GM12874 (cell line): ENCODE measurements around the gene CDK17.

Source experiments
- TF ChIP-seq, protein P1 (sequence below): IDR thresholded peaks from 2 replicates; pipeline ENCODE4 v1.5.1; 2011; ENCODE audit warnings: low read depth, mild to moderate bottlenecking, control low read depth, low read length, moderate library complexity; ENCODE audit not compliant: insufficient read depth

The CDK17 gene

DNA sequence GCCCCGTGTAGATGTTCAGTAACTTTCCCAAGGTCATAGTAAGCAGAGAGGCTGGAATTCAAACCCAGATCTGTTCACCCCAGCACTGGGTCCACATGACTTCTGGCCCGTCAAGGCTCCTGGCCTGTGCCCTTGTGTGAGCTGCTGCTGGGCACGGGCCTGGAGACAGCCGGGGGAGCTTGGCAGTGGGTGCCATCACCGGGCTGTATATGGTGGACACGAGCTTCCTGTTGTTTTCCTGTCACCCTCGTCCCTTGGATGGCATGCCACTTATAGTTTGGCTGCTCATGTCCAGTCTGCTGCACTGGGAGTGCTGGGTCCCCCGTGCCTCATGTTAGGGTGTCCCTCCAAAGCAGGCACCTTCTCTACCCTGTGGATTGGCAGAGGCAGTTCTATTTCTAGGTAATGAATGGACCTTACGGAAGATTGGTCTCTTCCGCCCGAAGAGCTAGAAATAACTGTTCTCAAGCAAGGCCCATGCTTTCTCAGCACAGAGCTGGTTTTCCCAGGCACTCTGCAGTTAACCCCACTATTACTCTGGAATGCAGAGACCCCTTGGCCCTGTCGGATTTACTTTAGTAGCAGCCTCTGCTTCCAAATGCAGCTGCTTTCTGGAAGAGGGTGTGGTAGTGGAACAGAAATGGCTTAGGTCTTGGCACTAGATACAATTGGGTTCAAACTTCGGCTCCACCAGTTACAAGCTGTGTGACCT, 161.7 kb downstream of the CDK17 start:
- TF ChIP-seq, protein P1, sequence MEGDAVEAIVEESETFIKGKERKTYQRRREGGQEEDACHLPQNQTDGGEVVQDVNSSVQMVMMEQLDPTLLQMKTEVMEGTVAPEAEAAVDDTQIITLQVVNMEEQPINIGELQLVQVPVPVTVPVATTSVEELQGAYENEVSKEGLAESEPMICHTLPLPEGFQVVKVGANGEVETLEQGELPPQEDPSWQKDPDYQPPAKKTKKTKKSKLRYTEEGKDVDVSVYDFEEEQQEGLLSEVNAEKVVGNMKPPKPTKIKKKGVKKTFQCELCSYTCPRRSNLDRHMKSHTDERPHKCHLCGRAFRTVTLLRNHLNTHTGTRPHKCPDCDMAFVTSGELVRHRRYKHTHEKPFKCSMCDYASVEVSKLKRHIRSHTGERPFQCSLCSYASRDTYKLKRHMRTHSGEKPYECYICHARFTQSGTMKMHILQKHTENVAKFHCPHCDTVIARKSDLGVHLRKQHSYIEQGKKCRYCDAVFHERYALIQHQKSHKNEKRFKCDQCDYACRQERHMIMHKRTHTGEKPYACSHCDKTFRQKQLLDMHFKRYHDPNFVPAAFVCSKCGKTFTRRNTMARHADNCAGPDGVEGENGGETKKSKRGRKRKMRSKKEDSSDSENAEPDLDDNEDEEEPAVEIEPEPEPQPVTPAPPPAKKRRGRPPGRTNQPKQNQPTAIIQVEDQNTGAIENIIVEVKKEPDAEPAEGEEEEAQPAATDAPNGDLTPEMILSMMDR, result no peak

DNA sequence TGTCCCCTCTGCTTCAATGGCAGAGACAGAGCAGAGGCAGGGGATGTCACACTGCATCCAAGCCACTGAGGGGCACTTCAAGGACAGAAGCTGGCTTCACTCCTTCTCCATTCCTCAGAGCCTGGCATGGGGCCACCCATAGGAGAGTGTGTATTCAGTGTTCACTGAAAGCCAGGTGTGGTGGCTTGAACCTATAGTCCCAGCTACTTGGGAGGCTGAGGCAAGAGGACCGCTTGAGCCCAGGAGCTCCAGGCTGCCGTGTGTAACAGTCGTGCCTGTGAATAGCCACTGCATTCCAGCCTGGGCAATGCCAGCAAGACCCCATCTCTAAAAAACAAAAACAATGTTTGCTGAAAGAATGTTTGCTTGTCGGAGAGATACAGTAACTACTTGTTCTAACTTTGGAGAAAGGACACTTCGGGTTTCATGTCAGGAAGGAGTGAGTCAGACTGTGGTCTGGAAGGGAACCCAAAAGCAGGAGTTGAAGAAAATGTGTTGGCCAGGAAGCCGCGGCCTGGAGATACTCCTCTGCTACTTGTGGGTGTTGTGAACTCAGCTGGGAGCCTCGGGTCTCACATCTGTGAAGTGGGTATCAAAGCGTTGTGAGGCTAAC, 162.7 kb downstream of the CDK17 start:
- TF ChIP-seq, protein P1, result no peak

DNA sequence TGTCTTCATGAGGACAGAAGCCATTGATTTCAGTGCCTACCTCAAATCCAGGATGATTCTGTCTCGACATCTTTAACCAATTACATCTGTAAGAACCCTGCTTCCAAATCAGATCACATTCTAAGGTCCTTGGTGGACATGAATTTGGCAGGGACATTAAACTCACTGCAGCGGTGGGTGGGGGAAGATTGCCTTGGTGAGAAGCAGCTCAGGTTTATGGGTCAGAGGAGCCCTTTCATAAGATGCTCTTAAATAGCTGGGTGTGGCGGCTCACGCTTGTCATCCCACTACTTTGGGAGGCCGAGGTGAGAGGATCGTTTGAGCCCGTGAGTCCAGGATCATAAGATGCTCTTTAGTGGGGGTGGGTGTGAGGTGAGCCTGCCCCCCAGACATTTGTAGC, 163.2 kb downstream of the CDK17 start:
- TF ChIP-seq, protein P1, result no peak

DNA sequence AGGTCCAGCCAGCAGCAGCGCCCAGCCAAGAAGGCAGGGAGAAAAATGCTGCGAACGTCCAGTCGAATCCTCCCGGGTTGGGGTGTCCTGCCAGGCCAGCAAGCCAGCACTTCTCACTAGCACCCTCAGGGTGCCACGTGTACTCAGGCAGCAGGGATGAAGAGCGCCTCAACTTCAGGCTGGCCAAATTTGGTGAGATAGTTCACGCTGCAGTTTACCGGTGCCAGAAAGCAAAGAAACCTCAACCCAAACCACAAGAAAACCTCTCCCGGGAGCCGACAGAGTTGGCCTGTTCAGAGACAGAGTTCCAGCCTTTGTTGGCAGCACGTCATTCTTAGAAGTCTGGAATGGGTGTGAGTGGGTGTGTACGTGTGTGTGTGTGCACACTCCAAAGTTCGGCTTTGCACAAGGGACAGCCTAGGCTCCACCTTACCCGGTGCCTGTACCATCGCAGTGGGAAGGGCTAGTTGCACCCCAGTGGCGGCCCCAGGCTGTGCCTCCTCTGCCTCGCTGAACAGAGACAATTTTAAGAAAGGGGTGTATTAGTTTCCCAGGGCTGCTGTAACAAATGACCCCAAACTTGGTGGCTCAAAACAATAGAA, 163.9 kb downstream of the CDK17 start:
- TF ChIP-seq, protein P1, result no peak

DNA sequence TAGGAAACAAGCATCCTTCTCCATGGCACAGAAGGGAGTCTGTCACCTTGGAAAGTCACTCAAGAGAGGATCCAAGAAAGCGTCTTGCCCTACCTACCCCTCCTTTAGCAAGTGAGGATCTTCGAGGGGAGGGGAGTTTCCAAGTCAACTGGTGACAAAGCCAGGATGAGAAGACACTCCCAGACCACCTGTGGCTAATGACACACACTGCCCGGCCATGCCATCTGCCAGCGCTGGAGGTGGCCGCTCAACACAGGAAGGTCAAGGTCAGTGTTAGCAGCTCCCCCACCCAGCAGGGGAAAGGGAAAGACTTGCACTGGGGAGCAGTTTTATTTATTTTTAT, 164.8 kb downstream of the CDK17 start:
- TF ChIP-seq, protein P1, result no peak

DNA sequence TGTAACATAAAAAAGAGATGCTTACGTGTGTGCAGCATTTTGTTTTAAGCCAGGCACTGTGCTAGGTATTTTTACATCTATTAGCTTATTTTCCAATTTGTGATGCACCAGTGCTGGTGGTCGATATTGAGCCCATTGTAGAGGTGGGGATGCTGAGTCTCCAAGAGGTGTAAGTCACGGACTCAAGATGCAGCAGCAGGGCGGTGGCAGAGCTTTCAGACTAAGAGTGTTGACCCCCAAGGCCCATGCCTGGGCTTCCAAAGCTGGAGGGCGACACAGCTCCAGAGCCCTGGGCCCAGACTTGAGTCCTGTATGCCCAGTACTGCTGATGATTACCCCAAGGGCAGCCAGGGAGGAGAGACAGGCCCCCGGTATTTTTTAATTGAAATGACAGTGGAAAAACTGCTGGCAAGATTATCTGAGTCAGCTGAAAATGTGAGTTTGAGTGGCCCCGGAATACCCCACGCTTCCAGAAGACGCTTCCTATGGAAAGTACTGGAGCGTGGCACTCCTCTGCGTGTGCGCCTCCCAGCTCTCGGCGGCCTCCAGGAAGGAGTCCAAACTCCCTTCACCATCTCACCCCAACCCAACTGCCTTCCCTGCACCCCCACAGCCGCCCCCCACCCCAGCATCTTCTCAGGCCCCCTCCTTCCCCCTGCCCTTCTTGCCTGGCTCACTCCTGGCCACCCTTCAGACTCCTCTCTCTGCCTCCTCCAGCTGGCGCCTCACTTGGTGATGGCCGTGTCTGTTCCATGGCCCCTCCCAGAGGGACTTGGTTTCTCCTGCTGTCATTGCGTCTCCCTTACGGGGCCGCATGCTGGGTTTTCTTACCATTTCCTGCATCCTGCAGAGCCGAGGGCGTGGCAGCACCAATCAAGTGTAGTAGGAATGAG, 165.4 kb downstream of the CDK17 start:
- TF ChIP-seq, protein P1, result no peak

DNA sequence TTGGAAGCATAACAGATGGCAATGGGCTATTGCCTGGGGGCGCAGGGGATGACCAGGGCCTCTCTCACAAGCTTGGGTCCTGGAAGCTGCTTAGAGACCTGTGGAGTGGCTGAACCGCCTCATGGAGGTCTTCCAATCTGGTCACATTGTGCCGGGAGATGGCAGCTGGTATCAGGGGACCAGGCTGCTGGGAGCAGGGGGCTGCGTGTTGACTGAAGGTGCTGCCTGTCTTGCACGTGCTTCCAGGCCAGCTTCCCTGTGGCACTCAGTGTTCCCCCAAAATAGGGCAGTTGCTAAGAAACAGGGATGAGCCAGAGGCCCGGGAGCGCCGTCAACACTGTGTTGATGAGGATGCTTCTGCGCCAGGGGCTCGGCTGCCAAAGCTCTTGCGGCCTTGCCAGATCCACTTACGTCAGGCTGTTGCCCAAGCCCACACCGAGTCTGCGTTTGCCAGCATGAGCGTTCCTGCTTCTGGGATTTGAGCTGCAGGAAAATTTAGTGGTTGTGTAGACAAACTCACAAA, 166.2 kb downstream of the CDK17 start:
- TF ChIP-seq, protein P1, result no peak
